ENCODE results near the gene NCLN.
"Not testable (repeated sequence)": the region's sequence is repeated elsewhere in the genome, so short reads cannot be mapped to it uniquely, and the experiment has no call there.

NCLN gene

DNA sequence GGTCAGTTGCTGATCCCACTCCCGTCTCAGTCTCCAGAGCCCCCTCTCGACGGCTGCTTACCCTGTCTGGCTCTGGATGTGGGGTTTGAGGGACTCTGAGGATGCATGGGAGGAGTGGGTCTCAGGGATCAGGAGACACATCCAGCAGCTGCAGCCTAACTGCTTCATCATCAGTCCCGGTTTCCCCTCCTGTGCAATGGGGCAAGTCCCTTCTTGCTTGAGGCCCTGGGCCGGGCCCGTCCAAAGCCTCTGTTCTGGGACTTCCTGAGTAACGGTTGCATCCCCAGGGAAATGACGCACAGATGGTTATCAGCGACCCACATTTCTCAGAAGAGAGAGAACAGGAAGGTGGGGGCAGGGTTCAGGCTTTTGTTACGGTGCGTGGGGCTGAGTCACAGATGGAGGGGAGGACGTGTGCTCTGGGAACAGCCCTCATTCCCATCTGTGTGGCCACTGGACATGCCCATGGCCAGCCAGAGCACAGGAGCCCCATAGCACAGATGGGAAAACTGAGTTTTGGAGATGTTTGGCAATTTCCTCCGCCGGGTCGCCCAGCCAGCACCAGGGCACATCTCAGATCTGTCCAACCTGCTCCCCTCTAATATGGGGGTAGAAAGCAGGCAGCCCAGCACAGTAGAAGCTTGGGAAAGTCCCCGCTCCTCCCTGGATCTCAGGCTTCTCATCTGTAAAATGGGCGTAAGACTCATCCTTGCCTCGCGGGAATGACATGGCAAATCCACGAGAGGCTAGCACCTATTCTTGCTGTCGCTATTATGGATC is 30.6 kb upstream of the NCLN start:
- no peak for DNase-seq

- DNase-seq, result no peak
Measured at GRCh38 chr19:3157096-3157845, 28.5 kb upstream of the NCLN start.

- DNase-seq, result no peak
Measured at GRCh38 chr19:3159565-3159964, 26.2 kb upstream of the NCLN start.

DNA sequence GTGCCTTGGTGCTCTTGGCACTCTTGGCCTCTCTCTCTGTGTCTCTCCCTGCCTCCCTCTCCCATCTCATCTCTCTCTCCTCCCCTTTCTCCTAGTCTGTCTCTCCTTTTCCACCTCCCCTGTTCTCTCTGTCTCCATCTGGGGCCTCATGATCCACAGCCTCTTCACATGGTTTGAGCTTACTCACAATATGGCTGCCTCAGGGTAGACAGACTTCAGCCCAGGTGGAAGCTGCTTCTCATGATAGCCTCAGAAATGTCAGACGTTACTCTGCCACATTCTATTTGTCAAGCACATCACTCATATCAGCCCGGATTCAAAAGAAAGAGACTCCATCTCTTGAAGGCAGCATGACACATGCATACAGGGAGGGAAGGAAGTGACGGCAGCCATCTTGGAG is 25.5 kb upstream of the NCLN start:
- no peak for DNase-seq

- no peak for DNase-seq
Measured at GRCh38 chr19:3161453-3161852, 24.3 kb upstream of the NCLN start.

- DNase-seq, result no peak
Measured at GRCh38 chr19:3162418-3163229, 23.1 kb upstream of the NCLN start.

DNA sequence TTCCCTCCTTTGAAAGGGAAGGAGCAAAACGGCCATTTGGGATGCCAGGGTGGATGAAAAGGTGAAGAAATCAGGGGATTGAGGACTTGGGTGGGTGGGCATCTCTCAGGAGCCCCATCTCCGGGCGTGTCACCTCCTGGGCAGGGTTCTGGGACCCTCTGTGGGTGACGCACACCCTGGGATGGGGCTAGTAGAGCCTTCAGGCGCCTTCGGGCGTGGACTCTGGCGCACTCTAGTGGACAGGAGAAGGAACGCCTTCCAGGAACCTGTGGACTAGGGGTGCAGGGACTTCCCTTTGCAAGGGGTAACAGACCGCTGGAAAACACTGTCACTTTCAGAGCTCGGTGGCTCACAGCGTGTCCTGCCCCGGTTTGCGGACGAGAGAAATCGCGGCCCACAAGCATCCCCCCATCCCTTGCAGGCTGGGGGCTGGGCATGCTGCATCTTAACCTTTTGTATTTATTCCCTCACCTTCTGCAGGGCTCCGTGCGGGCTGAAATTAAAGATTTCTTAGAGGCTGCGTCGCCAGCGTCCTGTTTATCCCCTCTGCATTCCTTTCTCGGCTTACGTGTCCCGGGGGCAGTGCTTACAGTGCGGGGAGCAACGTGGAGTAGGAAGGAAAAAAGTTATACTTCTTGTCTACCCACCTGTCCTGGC is 22.4 kb upstream of the NCLN start:
- peak; percentile 1 for DNase-seq

GRCh38 chr19:3163943-3164342 is 21.8 kb upstream of the NCLN start:
- DNase-seq, result no peak

DNA sequence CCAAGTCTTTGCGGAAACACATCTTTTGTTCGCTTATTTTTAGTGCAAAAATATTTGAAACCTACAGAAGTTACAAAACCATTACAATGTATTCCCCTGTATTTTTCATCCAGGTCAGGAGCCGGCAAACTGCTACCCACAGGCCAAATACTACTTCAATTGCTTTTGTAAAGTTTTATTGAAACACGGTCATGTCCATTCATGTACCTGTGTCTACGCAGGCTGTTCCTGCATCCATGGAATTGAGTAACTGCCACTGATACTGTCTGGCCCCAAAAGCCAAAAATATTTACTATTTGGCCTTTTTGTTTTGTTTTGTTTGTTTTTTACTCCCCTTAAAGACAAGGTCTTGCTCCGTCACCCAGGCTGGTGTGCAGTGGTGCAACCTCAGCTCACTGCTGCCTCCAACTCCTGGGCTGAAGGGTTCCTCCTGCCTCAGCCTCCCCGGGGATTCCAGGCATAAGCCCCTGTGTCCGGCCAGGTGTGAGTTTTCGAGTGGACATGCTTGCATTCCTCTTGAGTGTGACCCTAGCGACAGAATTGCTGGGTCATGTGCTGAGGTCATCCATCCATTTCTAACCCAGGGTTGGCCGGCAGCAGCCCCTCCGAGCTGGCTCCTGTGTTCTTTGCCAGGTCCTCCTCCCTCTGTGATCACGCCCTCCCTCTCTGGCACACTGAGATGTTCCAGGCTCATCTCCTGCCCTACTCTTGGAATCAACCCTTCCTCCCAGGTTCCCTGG is 18.0 kb upstream of the NCLN start:
- DNase-seq, result no peak

- DNase-seq, result no peak
Measured at GRCh38 chr19:3171894-3172672, 13.6 kb upstream of the NCLN start.

DNA sequence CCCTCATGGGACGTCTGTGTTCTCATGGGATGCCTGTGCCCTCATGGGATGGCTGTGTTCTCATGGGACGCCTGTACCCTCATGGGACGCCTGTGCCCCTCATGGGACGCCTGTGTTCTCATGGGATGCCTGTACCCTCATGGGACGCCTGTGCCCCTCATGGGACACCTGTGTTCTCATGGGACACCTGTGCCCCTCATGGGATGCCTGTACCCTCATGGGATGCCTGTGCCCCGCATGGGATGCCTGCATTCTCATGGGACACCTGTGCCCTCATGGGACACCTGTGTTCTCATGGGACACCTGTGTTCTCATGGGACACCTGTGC is 13.1 kb upstream of the NCLN start:
- DNase-seq, result not testable (repeated sequence)

- no peak for DNase-seq
Measured at GRCh38 chr19:3175781-3176714, 9.7 kb upstream of the NCLN start.

DNA sequence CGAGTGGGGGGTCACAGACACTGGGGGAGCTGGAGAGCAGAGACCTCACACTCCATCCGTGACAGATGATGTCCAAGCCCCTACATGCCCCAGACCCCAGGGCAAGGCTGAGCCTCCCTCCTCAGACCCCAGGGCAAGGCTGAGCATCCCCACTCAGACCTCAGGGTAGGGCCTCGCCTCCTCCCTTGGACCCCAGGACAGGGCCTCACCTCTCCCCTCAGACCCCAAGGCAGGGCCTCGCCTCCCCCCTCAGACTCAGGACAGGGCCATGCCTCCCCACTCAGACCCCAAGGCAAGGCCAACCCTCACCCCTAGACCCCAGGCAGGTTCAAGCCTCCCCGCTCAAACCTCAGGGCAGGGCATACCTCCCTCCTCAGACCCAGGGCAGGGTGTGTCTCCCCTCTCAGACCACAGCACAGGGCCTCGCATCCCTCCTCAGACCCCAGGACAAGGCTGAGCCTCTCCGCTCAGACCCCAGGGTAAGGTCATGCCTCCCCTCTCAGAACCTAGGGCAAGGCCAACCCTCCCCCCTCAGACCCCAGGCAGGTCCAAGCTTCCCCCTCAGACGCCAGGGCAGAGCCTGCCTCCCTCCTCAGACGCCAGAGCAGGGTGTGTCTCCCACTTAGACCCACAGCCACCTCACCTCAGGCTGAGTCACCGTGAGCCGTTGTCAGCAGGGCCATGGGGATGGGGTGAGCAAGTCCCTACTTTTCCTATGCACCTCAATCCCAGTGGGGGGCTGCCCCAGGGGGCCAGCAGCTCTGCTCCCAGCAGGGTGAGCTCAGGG is 8.8 kb upstream of the NCLN start:
- DNase-seq, result no peak

GRCh38 chr19:3178377-3178972 is 7.3 kb upstream of the NCLN start, which contains the start of gene S1PR4:
TSS of gene S1PR4 (plus strand) at chr19:3178769. CDS start at chr19:3178793, 24 bp downstream.
- DNase-seq, result no peak

GRCh38 chr19:3178973-3179738 is 6.6 kb upstream of the NCLN start:
- no peak for DNase-seq

- DNase-seq, result no peak
Measured at GRCh38 chr19:3179739-3180293, 5.9 kb upstream of the NCLN start.

- no peak for DNase-seq
Measured at GRCh38 chr19:3183721-3184641, 1.7 kb upstream of the NCLN start.
